ENCODE results near the gene AK5. TPM values are rescaled to one million over a fixed set of nuclear protein-coding genes. Genes with fewer than 3 reads are reported as not detected.

Gene AK5
- total RNA-seq, 4 donors from 2014 or later: 1.1 to 2.1 (median 1.2) TPM; not detected in 1

GRCh38 chr1:77544845-77545244 is 263.0 kb downstream of the AK5 start:
- no peaks in the 10 kb centered on the region for H3K9me3 ChIP-seq
- H3K4me1 ChIP-seq: peaks cover 1% of the 10 kb centered on the region
- no peak overlapping the region for H3K4me3 ChIP-seq
- WGBS: 97% methylated on average over 8 of the region's 8 CpGs
- TF ChIP-seq POLR2A (IDR thresholded peaks at IDR 0.05): no peak
- TF ChIP-seq EP300 (IDR thresholded peaks at IDR 0.05): no peak
- TF ChIP-seq POLR2AphosphoS5 (IDR thresholded peaks at IDR 0.05): no peak
- TF ChIP-seq CTCF (IDR thresholded peaks at IDR 0.05): no peak
- no peaks in the 10 kb centered on the region for H3K27me3 ChIP-seq
- H3K36me3 ChIP-seq: no peaks in the 10 kb centered on the region
- H3K27ac ChIP-seq: no peak overlapping the region
- DNase-seq (ENCODE audit: low spot score in 2 of 2): no peak

GRCh38 chr1:77545970-77546369 is 264.2 kb downstream of the AK5 start:
- Histone ChIP-seq H3K9me3 (no peaks in the 10 kb centered on the region), H3K4me1 (no peaks in the 10 kb centered on the region), H3K27ac (no peak overlapping the region), H3K4me3 (no peak overlapping the region), H3K36me3 (no peaks in the 10 kb centered on the region), H3K27me3 (no peaks in the 10 kb centered on the region)
- TF ChIP-seq EP300 (IDR thresholded peaks at IDR 0.05) (no peak), POLR2AphosphoS5 (IDR thresholded peaks at IDR 0.05) (no peak), POLR2A (IDR thresholded peaks at IDR 0.05) (no peak), CTCF (IDR thresholded peaks at IDR 0.05) (no peak)
- 41% methylated on average over 5 of the region's 5 CpGs for WGBS
- DNase-seq (ENCODE audit: low spot score in 2 of 2): no peak

- Histone ChIP-seq H3K4me3 (no peak overlapping the region), H3K4me1 (no peaks in the 10 kb centered on the region), H3K9me3 (no peaks in the 10 kb centered on the region), H3K27me3 (no peaks in the 10 kb centered on the region), H3K27ac (no peak overlapping the region), H3K36me3 (no peaks in the 10 kb centered on the region)
- DNase-seq (ENCODE audit: low spot score in 2 of 2): no peak
- TF ChIP-seq POLR2AphosphoS5 (IDR thresholded peaks at IDR 0.05) (no peak), POLR2A (IDR thresholded peaks at IDR 0.05) (no peak)
- WGBS: 68% methylated on average over 3 of the region's 3 CpGs
Observed at GRCh38 chr1:77546890-77547289, 265.1 kb downstream of the AK5 start.

- Histone ChIP-seq H3K4me1 (no peaks in the 10 kb centered on the region), H3K27me3 (no peaks in the 10 kb centered on the region), H3K9me3 (no peaks in the 10 kb centered on the region), H3K4me3 (no peak overlapping the region), H3K27ac (no peak overlapping the region), H3K36me3 (no peaks in the 10 kb centered on the region)
- WGBS: 69% methylated on average over 3 of the region's 3 CpGs
- no peak for DNase-seq (ENCODE audit: low spot score in 2 of 2)
- TF ChIP-seq EP300 (IDR thresholded peaks at IDR 0.05) (no peak), CTCF (IDR thresholded peaks at IDR 0.05) (no peak), POLR2A (IDR thresholded peaks at IDR 0.05) (no peak), POLR2AphosphoS5 (IDR thresholded peaks at IDR 0.05) (no peak)
Observed at GRCh38 chr1:77548285-77548684, 266.5 kb downstream of the AK5 start.

GRCh38 chr1:77550135-77550534 is 268.3 kb downstream of the AK5 start:
- WGBS: 90% methylated on average over 5 of the region's 5 CpGs
- H3K9me3 ChIP-seq: no peaks in the 10 kb centered on the region
- no peaks in the 10 kb centered on the region for H3K27me3 ChIP-seq
- no peaks in the 10 kb centered on the region for H3K4me1 ChIP-seq
- DNase-seq (ENCODE audit: low spot score in 2 of 2): no peak
- no peak overlapping the region for H3K4me3 ChIP-seq
- no peak for TF ChIP-seq CTCF (IDR thresholded peaks at IDR 0.05)
- TF ChIP-seq POLR2AphosphoS5 (IDR thresholded peaks at IDR 0.05): no peak
- no peak for TF ChIP-seq EP300 (IDR thresholded peaks at IDR 0.05)
- no peak for TF ChIP-seq POLR2A (IDR thresholded peaks at IDR 0.05)
- no peak overlapping the region for H3K27ac ChIP-seq
- no peaks in the 10 kb centered on the region for H3K36me3 ChIP-seq

- no peaks in the 10 kb centered on the region for H3K36me3 ChIP-seq
- H3K4me3 ChIP-seq: no peak overlapping the region
- no peaks in the 10 kb centered on the region for H3K4me1 ChIP-seq
- DNase-seq (ENCODE audit: low spot score in 2 of 2): no peak
- TF ChIP-seq POLR2A (IDR thresholded peaks at IDR 0.05): no peak
- TF ChIP-seq POLR2AphosphoS5 (IDR thresholded peaks at IDR 0.05): no peak
- TF ChIP-seq CTCF (IDR thresholded peaks at IDR 0.05): no peak
- no peak for TF ChIP-seq EP300 (IDR thresholded peaks at IDR 0.05)
- H3K9me3 ChIP-seq: no peaks in the 10 kb centered on the region
- H3K27me3 ChIP-seq: no peaks in the 10 kb centered on the region
- WGBS: 88% methylated on average over 1 of the region's 1 CpG
- H3K27ac ChIP-seq: no peak overlapping the region
Observed at GRCh38 chr1:77552626-77553025, 270.8 kb downstream of the AK5 start.

Data from suprapubic skin (tissue), 4 donors.